NCI-H226 (cell line): ENCODE results near the gene LEP.
"Not testable (repeated sequence)": the region's sequence is repeated elsewhere in the genome, so short reads cannot be mapped to it uniquely, and the experiment has no call there.

Source experiments
- DNase-seq: peaks from one replicate; pipeline ENCODE4 v3.0.0-alpha.2; 2015

Gene LEP

DNA sequence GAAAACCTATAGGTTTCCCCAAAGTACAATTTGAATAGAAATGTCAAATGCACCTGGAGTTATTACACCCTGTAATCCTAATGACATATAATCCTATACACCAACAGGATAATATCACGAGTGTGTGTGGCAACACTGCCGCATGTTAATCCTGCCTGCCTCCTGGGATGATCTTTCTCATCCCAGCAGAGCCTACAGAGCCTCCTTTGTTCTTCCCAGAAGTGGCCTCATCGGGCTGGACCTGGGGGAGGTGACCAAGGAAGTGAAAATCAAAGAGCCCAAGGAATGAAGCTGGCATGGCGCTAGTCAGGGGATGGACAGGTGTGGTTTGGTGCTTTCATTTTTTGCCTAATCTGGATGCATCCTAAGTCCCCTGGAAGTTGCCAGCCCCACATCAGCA, 29.5 kb upstream of the LEP start:
- no peak for DNase-seq

DNA sequence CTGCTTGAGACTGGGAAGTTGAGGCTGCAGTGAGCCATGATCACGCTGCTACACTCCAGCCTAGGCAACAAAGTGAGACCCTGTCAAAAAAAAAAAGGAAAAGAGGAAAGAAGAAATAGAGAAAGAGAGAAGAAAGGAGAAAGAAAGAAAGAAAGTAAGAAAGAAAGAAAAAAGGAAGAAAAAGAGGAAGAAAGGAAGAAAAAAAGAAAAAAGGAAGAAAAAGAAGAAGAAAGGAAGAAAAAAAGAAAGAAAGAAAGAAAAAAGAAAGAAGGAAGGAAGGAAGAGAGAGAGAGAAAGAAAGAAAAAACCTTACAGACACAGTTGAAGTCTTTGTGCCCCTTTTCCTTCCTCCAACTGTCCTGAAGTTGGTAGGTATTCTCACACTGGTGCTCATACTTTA, 26.6 kb upstream of the LEP start:
- DNase-seq, result no peak

DNA sequence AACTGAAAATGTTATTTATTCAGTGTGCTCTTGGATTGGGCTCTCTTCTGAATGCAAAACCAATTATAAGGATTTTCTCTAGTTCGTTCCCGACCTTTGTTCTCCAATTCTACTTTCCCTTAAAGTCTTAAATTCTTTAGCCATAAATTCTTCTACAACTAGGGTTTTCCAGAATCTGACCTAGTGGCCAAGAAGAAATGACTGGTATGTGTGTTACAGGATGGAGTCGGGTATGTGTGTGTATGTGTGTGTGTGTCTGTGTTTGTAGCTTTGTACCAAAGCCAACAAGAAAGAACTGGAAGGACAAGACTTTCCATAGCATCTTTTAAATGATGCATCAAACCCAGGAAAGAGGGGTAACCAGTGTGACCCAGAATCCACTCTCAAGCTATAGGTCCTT, 25.8 kb upstream of the LEP start:
- DNase-seq, result peak; percentile 65

DNA sequence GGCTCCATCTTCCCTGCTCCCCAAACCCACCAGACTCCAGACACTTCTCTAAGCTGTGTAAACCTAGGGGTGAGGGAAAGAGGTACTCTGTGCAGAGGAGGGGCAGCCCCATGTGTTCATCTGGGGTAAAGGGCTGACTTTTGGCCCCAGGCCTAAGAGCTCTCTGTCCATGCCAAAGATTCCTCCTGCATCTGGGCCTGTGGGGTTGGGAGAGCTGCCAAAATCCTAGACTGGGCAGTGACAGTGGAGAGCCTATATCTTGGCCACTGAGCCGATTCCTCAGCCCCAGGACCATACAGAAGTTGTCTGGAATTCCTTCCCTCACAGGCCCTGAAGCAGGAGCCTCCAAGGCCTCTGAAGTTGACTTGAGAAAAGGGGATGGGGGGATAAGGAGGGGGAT, 25.3 kb upstream of the LEP start:
- DNase-seq, result peak; percentile 42

DNA sequence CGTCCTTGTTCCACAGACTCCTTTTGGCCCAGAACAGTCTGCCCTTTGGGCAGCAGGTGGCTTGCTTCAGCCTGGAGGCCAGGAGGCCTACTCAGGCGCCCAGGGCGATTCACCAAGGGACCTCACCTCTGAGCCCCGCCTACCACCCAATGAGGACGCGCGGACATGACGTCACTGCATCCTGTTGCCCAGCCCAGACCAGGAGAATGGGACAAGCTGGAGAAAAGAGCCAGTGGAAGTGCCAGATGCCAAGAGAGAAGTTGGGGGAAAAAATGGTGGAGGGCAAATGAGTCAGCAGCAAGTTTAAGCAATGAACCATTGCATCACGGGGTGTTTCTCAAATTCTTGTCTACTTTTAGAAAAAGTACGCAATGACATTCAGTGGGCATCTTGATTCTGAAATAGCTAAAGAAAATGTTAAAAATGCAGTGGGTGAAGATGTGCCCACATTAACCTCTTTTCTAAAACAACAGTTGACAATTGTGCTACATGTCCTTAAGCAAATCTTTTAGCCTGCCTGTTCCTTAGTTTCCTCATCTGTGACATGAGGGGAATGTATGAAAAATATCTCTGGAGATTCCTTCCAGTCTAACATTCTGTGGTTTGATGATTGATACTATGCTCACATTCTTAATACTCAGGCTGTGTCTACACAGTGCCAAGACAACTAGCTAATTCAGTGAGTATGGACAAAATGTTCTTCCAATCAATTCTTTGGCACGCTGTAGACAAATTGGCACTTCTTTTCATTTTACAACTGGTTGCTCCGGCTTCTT, 23.9 kb upstream of the LEP start:
- DNase-seq, result peak; percentile 87

DNA sequence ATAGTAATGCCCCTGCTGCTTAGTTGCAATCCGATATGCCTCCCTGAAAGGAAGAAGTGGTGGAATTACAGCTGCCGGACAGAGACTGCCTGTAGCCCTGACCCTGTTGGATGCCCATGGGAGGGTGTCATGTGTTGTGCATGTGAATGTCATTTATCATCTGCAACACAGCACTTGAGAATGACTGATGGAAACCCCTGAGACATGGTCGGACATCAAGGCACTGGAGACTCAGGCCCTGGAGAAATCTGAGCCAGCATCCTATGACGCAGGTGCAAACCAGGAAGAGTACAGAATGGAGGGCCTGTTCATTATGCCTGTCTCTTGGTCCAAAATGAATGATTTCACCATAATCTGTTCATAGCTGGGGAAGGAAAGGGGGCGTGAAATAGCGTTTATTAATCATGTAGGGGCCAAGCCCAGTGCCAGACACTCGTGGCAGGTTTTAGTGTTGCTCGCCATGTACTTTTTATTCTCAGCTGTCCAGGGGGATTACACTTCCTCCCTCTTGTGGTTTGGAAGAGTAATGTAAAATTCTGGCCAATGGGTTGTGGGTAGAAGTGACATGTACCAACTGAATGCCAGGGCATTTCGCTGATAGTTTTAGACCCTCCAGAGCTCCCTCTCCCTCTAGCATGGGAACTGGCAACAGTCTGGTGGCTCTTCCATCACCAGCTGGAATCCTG, 23.0 kb upstream of the LEP start:
- DNase-seq, result no peak

DNA sequence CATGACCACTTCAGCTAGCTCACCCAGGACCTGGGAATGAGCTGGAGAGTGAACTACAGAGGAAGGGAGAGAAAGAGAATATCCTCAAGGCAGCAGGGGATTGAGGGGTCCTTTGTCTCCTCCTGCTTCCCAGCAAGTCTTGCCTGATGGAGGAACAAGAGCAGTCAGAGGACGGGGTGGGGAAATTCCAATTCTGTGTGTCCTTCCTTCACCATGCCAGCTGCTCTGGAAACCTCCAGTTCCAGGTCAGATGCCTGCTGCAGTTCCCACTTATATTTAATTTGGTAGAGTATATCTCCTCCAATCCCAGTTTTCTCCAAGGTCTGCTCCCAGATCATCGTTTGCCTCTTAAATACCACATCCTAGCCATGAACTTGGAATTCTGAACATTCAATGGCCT, 21.4 kb upstream of the LEP start:
- DNase-seq, result no peak

DNA sequence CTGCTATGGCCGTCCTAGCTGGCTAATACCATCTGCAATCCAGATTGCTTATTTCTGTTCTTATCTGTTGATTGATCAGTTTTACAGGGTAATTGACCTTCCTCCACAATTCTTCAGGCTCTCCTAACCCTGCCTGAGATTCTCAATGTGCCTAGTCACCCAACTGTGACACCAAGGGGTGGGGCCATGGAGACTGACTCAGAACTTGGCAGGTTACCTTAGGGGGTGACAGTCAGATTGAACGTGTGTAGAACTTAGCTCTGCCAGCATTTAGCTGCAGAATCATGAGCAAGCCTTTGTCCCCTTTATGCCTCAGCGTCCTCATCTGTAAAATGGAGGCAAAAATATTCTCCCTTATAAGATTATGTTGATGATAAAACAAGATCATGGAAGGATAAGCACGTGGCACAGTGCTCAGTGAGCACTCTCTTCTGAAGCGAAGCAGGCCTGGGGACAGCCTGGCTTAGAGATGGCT, 19.1 kb upstream of the LEP start:
- no peak for DNase-seq

DNA sequence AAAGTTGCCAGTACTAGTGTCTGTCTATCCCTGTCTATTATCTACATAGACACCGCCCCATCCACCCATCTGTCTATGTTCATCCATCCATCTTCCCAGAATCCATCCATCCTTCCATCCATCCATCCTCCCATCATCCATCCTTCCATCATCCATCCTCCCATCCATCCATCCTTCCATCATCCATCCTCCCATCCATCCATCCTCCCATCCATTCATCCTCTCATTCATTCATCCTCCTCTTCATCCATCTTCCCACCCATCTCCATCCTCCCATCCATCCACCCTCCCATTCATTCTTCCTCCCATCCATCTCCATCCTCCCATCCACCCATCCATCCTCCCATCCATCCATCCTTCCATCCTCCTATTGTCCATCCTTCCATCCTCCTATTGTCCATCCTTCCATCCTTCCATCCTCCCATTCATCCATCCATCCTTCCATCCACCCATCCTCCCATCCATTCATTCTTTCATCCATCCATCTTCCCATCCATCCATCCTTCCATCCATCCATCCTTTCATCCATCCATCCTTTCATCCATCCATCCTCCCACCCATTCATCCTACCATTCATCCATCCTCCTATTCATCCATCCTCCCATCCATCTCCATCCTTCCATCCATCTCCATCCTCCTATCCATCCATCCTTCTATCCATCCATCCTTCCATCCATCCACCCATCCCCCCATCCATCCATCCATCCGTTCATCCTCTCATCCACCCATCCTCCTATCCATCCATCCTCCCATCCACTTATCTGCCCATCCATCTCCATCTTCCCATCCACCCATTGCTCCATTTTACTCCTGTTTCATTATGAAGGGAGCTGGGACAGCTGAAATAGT, 14.7 kb upstream of the LEP start:
- DNase-seq, result no peak

DNA sequence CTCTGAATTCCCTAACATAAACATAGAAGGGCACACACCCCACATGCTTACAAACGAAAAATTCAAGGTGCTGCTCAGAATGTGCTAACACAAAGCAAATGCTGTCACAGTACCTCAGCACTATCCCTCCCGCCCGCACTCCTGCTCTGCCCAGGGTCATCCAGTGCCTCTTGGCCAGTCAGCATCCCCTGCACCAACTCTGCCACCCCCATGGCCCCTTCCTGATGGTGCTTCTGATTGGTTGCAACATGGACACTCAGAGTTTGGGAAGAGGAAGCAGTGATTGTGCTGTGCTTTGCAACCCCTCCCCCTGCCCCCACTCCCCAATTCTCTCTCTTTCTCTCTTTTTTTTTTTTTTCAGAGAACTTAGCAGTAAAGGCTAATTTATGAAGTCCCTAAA, 13.8 kb upstream of the LEP start:
- DNase-seq, result no peak

DNA sequence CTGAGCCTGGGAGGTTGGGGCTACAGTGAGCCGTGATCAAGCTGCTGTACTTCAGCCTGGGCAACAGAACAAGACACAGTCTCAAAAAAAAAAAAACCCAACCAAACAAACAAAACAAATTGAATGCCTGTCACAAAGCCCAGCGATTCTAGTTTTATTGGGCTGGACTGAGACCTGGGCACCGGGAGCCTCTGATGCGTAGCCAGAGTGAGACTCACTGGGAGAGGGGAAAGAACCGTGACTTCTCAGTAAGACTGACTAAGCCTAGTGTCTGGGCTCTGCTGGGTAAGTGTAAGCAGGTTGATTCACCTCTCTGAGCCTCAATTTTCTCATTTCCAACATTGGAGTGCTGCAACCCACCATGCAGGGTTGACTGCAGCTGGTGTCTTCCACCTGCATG, 10.1 kb upstream of the LEP start:
- no peak for DNase-seq

DNA sequence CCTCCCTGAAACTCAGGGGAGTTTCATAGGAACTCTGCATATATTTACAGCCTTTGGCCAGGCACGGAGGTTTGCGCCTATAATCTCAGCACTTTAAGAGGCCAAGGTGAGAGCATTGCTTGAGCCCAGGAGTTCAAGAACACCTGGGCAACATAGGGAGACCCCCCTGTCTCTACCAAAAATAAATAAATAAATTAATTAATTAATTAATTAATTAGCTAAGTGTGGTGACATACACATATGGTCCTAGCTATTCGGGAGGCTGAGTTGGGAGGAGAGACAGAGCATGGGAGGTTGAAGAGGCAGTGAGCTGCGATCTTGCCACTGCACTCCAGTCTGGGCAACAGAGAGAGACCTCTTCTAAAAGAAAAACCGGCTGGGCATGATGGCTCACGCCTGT, 9.4 kb upstream of the LEP start:
- no peak for DNase-seq

DNA sequence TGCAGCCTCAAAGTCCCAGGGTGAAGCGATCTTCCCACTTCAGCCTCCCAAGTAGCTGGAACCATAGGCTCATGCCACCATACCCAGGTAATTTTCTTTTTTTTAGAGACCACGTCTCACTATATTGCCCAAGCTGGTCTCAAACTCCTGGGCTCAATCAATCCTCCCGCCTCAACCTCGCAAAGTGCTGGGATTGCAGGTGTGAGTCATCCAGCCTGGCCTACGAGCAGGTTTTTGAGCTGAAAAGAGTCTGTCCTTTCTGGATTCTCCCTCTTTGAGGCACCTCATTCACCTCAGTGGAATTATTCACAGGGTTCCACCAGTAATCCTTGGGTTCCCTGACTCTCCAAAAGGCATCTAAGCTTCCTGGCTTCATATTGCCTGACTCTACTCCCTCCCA, 7.6 kb upstream of the LEP start:
- DNase-seq, result no peak

DNA sequence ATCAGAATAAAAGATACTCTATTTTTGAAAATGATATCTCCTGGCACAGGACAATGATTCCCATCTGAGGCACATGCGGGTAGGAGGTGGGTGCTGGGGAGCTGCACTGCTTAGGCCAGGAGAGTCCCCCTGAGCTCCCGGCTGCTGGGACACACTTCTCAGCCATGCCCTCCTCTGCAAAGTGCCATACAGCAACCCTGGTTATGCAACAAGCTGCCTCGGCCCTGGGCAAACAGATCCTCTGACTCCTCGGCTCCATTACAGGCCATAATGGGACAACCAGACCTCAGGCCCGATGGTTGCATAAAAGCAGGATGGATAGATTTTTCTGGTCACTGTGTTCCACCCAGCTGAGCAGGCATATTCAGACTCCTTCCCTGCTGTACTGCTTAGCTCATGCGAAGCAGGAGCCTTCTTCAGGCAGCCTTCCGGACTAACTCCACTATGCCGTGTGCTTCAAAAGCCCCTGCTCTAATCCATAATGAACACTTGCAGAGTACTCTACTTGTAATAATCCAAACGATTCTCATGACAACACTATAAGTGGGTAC, 6.5 kb upstream of the LEP start:
- DNase-seq, result no peak

DNA sequence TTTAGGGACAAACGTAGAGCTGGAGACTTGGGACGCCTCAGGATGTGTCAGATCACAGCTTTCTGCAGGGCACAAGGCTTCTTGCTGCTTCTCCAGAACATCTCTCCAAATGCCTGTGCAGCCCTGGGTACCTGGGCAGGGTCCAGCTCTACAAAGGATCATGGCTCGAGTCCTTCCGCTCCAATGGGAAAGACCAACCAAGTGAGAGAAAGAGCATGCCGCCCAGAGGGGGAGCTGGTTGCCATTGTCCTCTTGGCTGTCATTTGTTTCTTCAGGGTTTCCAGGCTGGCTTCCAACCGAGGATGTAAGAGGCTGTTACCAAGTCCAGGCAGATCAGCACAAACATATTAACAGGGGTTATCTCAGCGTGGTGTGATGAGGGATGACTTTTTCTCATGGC, 5.6 kb upstream of the LEP start:
- no peak for DNase-seq

DNA sequence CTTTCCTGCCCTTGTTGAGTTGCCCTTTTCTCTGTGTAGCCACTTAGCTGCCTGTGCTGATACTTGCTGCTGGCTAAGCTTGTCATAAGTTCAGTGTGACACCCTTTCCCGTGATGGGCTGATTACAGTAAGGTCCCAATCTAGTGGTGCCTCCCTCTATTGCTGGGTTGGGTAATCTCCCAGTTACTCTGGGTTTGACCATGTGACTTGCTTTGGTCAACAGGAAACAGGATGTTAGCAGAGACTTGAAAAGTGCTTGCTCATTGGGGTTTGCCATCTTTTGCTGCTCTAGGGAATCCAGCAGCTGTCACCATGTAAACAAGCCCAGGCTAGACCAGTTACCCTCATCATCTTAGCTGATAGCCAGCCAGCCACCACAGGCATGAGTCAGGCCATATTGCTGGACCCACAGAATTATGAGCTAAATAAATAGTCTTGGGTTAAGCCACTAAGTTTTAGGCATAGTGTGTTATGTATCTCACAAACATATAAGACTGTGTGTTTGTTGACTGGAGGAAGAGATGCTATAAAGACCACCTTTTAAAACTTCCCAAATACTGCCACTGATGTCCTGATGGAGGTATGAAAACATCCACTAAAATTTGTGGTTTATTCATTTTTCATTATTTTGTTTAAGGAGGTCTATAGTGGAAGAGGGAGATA, 4.0 kb upstream of the LEP start:
- peak; percentile 72 for DNase-seq

DNA sequence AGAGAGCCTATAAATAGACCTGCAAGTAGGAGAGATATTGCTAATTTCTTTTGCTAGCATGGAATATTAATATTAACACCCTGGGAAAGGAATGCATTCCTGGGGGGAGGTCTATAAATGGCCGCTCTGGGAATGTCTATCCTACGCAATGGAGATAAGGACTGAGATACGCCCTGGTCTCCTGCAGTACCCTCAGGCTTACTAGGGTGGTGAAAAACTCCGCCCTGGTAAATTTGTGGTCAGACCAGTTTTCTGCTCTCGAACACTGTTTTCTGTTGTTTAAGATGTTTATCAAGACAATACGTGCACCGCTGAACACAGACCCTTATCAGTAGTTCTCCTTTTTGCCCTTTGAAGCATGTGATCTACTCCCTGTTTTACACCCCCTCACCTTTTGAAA, 1.9 kb upstream of the LEP start:
- not testable (repeated sequence) for DNase-seq

DNA sequence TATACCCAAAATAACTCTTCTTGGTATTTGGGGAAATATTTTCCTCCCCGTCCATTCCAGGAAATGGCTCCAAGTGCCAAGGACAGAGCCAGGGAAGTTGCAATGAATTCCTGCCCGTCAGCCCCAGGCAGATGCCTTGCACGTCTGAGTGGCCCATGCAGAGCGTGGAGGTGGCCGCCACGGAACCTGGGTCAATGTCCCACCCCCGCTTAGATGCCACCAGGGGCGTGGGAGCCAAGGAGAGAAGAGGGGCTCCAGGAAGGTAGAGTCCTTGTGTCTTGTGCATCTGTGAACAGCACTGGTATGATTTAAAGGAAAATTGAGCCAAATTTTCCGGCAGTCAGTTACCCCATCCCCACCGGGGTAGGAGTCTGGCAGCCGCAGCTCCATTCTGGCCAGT, 1.6 kb downstream of the LEP start:
- DNase-seq, result no peak

DNA sequence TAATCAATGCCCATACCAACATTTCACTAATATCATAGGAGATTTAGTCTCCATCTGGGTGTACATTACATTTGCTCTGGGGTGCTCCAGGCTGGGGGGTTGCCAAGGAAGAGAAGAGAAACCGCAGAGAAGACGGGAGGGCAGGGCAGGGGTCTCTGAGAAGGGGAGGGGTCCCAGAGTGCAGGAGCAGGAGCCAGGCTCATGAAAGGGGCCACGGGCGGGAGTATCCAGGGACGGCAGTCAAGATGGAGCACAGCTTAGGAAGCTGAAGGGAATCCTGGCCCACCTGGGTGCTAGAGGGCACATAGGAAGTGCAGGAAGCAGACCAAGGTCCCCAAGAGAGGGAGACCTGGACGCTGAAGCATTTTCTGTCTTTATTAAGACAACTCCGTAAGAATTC, 2.2 kb downstream of the LEP start:
- no peak for DNase-seq

DNA sequence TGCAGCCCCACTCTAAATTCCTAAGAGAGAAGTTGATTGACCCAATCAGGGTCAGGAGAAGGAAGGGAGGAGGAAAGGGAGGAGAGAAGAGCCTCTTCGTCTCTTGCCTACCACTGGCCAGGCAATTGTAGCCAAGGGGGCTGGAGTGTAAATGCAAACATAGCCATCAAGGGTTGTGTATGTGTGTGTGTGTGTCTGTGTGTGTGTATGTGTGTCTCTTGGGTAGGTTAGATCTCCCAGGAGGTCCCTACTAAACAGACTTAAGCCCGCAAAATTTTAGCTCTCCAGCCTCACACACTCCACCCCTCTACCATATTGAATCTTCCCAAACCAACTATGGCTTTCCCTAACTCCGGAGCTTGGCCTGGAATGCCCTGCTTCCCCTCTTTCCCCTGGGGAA, 3.8 kb downstream of the LEP start:
- DNase-seq, result no peak

DNA sequence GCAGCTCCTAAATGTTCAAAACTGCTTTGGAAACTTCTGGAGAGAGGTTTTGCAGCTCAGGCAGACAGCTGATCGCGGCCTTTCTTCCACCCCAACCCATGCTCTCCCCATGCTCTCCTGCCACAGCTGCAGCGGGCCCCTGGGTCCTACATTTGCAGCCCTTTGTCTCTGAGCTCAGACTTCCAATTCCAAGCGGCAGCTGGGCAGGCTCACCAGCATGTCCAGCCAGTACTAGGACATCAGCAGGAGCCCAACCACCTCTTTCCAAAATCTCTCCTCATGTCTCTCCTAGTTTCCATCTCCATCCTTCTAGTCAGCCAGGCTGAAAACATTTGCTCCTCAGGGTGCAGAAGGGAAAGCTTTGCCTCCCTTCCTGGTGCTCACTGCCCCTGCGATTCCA, 6.0 kb downstream of the LEP start:
- DNase-seq, result no peak

DNA sequence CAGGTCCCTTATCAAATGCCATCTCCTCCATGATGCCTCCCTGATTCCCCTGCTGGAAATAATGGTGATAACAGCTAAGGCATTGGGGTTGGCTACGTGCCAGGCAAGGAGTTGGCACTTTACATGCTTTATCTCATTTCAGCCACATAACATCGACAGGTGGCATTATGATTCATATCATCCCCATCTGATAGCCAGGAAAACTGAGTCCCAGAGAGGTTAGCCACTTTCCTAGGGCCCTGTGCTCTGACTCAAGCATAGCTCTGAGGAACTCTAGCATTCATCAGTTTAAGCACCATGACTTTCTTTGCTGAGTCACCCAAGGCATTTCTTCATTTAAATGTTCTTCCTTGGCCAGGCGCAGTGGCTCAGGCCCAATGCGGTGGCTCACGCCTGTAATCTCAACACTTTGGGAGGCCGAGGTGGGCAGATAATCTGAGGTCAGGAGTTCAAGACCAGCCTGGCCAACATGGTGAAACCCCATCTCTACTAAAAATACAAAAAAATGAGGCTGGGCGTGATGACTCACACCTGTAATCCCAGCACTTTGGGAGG, 6.6 kb downstream of the LEP start:
- peak; percentile 31 for DNase-seq

DNA sequence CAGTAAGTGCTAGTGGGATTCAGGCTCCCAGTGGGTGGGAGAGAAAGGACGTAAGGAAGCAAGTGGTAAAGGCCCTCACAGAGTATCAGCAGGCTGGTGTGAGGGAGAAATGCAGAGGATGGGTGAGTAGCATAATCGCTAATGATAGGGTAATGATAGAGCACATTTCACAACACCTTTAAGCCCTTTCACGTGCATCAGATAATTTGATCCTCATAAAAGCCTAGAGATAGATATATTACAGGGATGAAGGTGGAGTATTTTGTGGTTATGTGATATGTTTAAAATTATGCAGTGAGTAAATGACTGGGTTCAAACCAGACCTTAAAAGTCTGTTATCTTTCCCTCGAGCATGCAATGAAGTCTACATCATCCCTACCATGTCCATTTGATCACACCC, 10.3 kb downstream of the LEP start:
- DNase-seq, result no peak
